ENCODE results near the gene RPN1. TPM values are rescaled to one million over a fixed set of nuclear protein-coding genes. Genes with fewer than 3 reads are reported as not detected.

Gene RPN1
- total and polyA plus RNA-seq, 4 donors: 146 to 318 (median 223) TPM

- DNase-seq: no peak
- Histone ChIP-seq H3K27me3 (ENCODE audit: control insufficient read depth in 3 of 3, insufficient read depth in 3 of 3, low read length in 2 of 3) (peaks cover 0 to 5% (median 0%) of the 10 kb centered on the region in 3 donors), H3K27ac (ENCODE audit: low read depth in 1 of 2, low read length in 1 of 2) (peak overlapping the region; percentile 58 to 68), H3K4me1 (ENCODE audit: control insufficient read depth in 5 of 5, insufficient read depth in 5 of 5, low read length in 5 of 5) (peaks cover 0 to 21% (median 0%) of the 10 kb centered on the region in 5 donors), H3K4me3 (peak overlapping the region; percentile 44), H3K9ac (ENCODE audit: insufficient read depth in 1 of 2, low read length in 2 of 2) (peak overlapping the region in 1 of 2 donors; percentile 62), H3K36me3 (ENCODE audit: control insufficient read depth in 4 of 4, insufficient read depth in 4 of 4, low read length in 4 of 4) (no peaks in the 10 kb centered on the region), H3K9me3 (ENCODE audit: control insufficient read depth in 4 of 4, insufficient read depth in 3 of 4, low read length in 3 of 4) (peaks cover 0 to 2% (median 0%) of the 10 kb centered on the region in 4 donors)
- TF ChIP-seq, protein P1, sequence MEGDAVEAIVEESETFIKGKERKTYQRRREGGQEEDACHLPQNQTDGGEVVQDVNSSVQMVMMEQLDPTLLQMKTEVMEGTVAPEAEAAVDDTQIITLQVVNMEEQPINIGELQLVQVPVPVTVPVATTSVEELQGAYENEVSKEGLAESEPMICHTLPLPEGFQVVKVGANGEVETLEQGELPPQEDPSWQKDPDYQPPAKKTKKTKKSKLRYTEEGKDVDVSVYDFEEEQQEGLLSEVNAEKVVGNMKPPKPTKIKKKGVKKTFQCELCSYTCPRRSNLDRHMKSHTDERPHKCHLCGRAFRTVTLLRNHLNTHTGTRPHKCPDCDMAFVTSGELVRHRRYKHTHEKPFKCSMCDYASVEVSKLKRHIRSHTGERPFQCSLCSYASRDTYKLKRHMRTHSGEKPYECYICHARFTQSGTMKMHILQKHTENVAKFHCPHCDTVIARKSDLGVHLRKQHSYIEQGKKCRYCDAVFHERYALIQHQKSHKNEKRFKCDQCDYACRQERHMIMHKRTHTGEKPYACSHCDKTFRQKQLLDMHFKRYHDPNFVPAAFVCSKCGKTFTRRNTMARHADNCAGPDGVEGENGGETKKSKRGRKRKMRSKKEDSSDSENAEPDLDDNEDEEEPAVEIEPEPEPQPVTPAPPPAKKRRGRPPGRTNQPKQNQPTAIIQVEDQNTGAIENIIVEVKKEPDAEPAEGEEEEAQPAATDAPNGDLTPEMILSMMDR (IDR thresholded peaks at IDR 0.05; ENCODE audit: control extremely low read depth, extremely low read depth): no peak
- ATAC-seq (ENCODE audit: insufficient read depth, low FRiP score): no peak
- WGBS, 2 donors: 47 to 50% methylated on average over 12 of the region's 12 CpGs
Measured at GRCh38 chr3:128607710-128608048, 42.9 kb downstream of the RPN1 start.

DNA sequence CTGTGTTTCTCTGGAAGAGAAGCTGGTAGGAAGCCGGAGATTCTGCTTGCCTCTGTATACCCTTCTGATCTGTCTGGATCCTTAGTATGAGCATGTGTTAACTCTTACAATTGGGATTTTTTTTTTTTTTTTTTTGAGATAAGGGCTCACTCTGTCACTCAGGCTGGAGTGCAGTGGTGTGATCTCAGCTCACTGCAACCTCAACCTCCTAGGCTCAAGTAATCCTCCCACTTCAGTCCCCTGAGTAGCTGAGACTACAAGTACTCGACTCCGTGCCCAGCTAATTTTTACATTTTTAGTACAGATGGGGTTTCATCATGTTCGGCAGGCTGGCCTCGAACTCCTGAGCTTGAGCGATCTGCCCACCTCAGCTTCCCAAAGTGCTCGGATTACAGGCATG is 44.5 kb downstream of the RPN1 start:
- no peak for ATAC-seq (ENCODE audit: insufficient read depth, low FRiP score)
- TF ChIP-seq, protein P1 (IDR thresholded peaks at IDR 0.05; ENCODE audit: control extremely low read depth, extremely low read depth): no peak

GRCh38 chr3:128605091-128606046 is 45.2 kb downstream of the RPN1 start:
- Histone ChIP-seq H3K9me3 (ENCODE audit: control insufficient read depth in 4 of 4, insufficient read depth in 3 of 4, low read length in 3 of 4) (peaks cover 0 to 2% (median 0%) of the 10 kb centered on the region in 4 donors), H3K4me3 (no peak overlapping the region), H3K27me3 (ENCODE audit: control insufficient read depth in 3 of 3, insufficient read depth in 3 of 3, low read length in 2 of 3) (peaks cover 0 to 5% (median 0%) of the 10 kb centered on the region in 3 donors), H3K4me1 (ENCODE audit: control insufficient read depth in 5 of 5, insufficient read depth in 5 of 5, low read length in 5 of 5) (peaks cover 0 to 21% (median 0%) of the 10 kb centered on the region in 5 donors), H3K27ac (ENCODE audit: low read depth in 1 of 2, low read length in 1 of 2) (no peak overlapping the region), H3K36me3 (ENCODE audit: control insufficient read depth in 4 of 4, insufficient read depth in 4 of 4, low read length in 4 of 4) (no peaks in the 10 kb centered on the region), H3K9ac (ENCODE audit: insufficient read depth in 1 of 2, low read length in 2 of 2) (no peak overlapping the region)
- TF ChIP-seq, protein P1 (IDR thresholded peaks at IDR 0.05; ENCODE audit: control extremely low read depth, extremely low read depth): no peak
- DNase-seq: no peak
- no peak for ATAC-seq (ENCODE audit: insufficient read depth, low FRiP score)
- WGBS, 2 donors: 87 to 90% methylated on average over 11 of the region's 11 CpGs

More for the DNA sequence above, 44.5 kb downstream of the RPN1 start:
- no peak for DNase-seq
- Histone ChIP-seq H3K27ac (ENCODE audit: low read depth in 1 of 2, low read length in 1 of 2) (no peak overlapping the region), H3K27me3 (ENCODE audit: control insufficient read depth in 3 of 3, insufficient read depth in 3 of 3, low read length in 2 of 3) (peaks cover 0 to 5% (median 0%) of the 10 kb centered on the region in 3 donors), H3K4me3 (no peak overlapping the region), H3K36me3 (ENCODE audit: control insufficient read depth in 4 of 4, insufficient read depth in 4 of 4, low read length in 4 of 4) (no peaks in the 10 kb centered on the region), H3K9me3 (ENCODE audit: control insufficient read depth in 4 of 4, insufficient read depth in 3 of 4, low read length in 3 of 4) (peaks cover 0 to 2% (median 0%) of the 10 kb centered on the region in 4 donors), H3K9ac (ENCODE audit: insufficient read depth in 1 of 2, low read length in 2 of 2) (no peak overlapping the region), H3K4me1 (ENCODE audit: control insufficient read depth in 5 of 5, insufficient read depth in 5 of 5, low read length in 5 of 5) (peaks cover 0 to 21% (median 0%) of the 10 kb centered on the region in 5 donors)
- 86 to 90% methylated on average over 7 of the region's 7 CpGs for WGBS, 2 donors

All from lung (tissue), 12 donors.